PC-3 (cell line): ENCODE data around the gene MALRD1. TPM values are rescaled to one million over a fixed set of nuclear protein-coding genes. Genes with fewer than 3 reads are reported as not detected.

Experiments
- ATAC-seq: fragments of 200-7000 bp; cut with Tn5 transposase; 2 replicates; pipeline ENCODE4 v1.9.1; 2020; ENCODE audit warnings: mild to moderate bottlenecking, moderate library complexity
- BruUV-seq: library from RNA; stranded (reverse); fragments of 400-500 nt; replicated peaks from 2 replicates; lab custom pipeline; 2021; lab: Mats Ljungman, UMichigan
- CTCF ChIA-PET: fragments of 300-600 bp; sonication (Branson Sonifier 250); formaldehyde crosslinking; loops from one replicate; lab custom pipeline; 2022; ENCODE audit warnings: antibody characterized with exemption; lab: Charles Lee
- POLR2A ChIA-PET: fragments of 300-600 bp; sonication (Branson Sonifier 250); formaldehyde crosslinking; loops from one replicate; lab custom pipeline; 2022; ENCODE audit warnings: antibody characterized with exemption; ENCODE audit not compliant: unreplicated experiment; lab: Charles Lee
- DNase-seq: peaks from one replicate; pipeline ENCODE4 v3.0.0-alpha.2; 2015
- H2AFZ ChIP-seq: fragments of 300-600 bp; sonication (generic); 2 replicates; pipeline ENCODE4 v1.6.0; 2016; ENCODE audit warnings: antibody characterized with exemption, low read length
- H3F3A ChIP-seq: fragments of 300-600 bp; sonication (generic); one replicate; pipeline ENCODE4 v1.6.0; 2017; ENCODE audit warnings: antibody characterized with exemption, low read length, control low read depth, mild to moderate bottlenecking; ENCODE audit not compliant: unreplicated experiment
- H3K27ac ChIP-seq: fragments of 300-600 bp; sonication (generic); 2 replicates; pipeline ENCODE4 v1.5.1; 2016; ENCODE audit warnings: mild to moderate bottlenecking, low read length
- H3K27me3 ChIP-seq: fragments of 300-600 bp; sonication (generic); 2 replicates; pipeline ENCODE4 v1.6.1; 2016; ENCODE audit warnings: low read length, mixed read lengths
- H3K36me3 ChIP-seq: fragments of 300-600 bp; sonication (generic); 2 replicates; pipeline ENCODE4 v1.6.1; 2016; ENCODE audit warnings: low read depth, mixed run types, low read length, mixed read lengths
- H3K4me1 ChIP-seq: fragments of 300-600 bp; sonication (generic); 2 replicates; pipeline ENCODE4 v1.5.1; 2016; ENCODE audit warnings: low read length; ENCODE audit not compliant: insufficient read depth
- H3K4me2 ChIP-seq: fragments of 300-600 bp; sonication (generic); 2 replicates; pipeline ENCODE4 v1.6.0; 2016; ENCODE audit warnings: low read length
- H3K4me3 ChIP-seq: fragments of 300-600 bp; sonication (generic); 2 replicates; pipeline ENCODE4 v1.5.1; 2016; ENCODE audit warnings: mild to moderate bottlenecking, low read length, mixed read lengths
- H3K79me2 ChIP-seq: fragments of 300-600 bp; sonication (generic); 2 replicates; pipeline ENCODE4 v1.6.1; 2017; ENCODE audit warnings: low read length, mixed read lengths
- H3K9ac ChIP-seq: fragments of 300-600 bp; sonication (generic); 2 replicates; pipeline ENCODE4 v1.6.0; 2016; ENCODE audit warnings: mild to moderate bottlenecking, low read length
- H3K9me2 ChIP-seq: fragments of 300-600 bp; sonication (generic); replicated peaks from 2 replicates; pipeline ENCODE4 v1.6.1; 2016; ENCODE audit warnings: mixed run types, low read length, mixed read lengths
- H3K9me3 ChIP-seq: fragments of 300-600 bp; sonication (generic); 2 replicates; pipeline ENCODE4 v1.6.1; 2016; ENCODE audit warnings: low read length, mixed read lengths
- H4K20me1 ChIP-seq: fragments of 300-600 bp; sonication (generic); 2 replicates; pipeline ENCODE4 v1.6.1; 2016; ENCODE audit warnings: low read length, mixed read lengths
- CTCF ChIP-seq: fragments of 300-600 bp; sonication (generic); conservative IDR thresholded peaks from 2 replicates; pipeline ENCODE4 v1.5.1; 2017; ENCODE audit warnings: antibody characterized with exemption, low read depth, mild to moderate bottlenecking, low read length
- EZH2 ChIP-seq: fragments of 300-600 bp; sonication (generic); IDR thresholded peaks from one replicate; pipeline ENCODE4 v1.6.1; 2017; ENCODE audit warnings: antibody characterized with exemption, mild to moderate bottlenecking, low read length; ENCODE audit not compliant: unreplicated experiment
- EZH2phosphoT487 ChIP-seq: fragments of 300-600 bp; sonication (generic); IDR thresholded peaks from 2 replicates; pipeline ENCODE4 v1.6.1; 2018; ENCODE audit warnings: mild to moderate bottlenecking, antibody characterized with exemption, low read length, borderline replicate concordance
- intact Hi-C: fragments of 100-400 bp; cut with micrococcal nuclease; formaldehyde crosslinking; loops from 2 replicates; pipeline ENCODE4 v1.9.0; 2023
- total RNA-seq: library from RNA; depleted of rRNA; stranded (reverse); fragments of >200 nt; gene quantifications from 2 replicates; pipeline ENCODE4 v1.2.3, GENCODE V29; 2014

Gene MALRD1
- total RNA-seq, 1 experiment from 2014 or later, result not detected

GRCh38 chr10:19668116-19668515 is 619.5 kb downstream of the MALRD1 start:
- Histone ChIP-seq H3K79me2 (no peaks in the 10 kb centered on the region), H3K9ac (no peak overlapping the region), H3K27ac (no peak overlapping the region), H3K36me3 (no peaks in the 10 kb centered on the region), H3K9me2 (no peaks in the 10 kb centered on the region), H3K9me3 (no peaks in the 10 kb centered on the region), H3K4me3 (no peak overlapping the region), H4K20me1 (no peaks in the 10 kb centered on the region), H3K4me1 (no peaks in the 10 kb centered on the region), H3F3A (no peaks in the 10 kb centered on the region), H2AFZ (no peak overlapping the region), H3K27me3 (no peaks in the 10 kb centered on the region), H3K4me2 (no peak overlapping the region)
- intact Hi-C loops, result no loop called here
- TF ChIP-seq EZH2, result no peak
- TF ChIP-seq EZH2phosphoT487, result no peak
- no peak for TF ChIP-seq CTCF
- ChIA-PET CTCF (no interaction called here), POLR2A (no interaction called here)
- BruUV-seq, result no TSS peak
- DNase-seq, result no peak
- no peak for ATAC-seq

- Histone ChIP-seq H3K9me3 (no peaks in the 10 kb centered on the region), H3K4me1 (no peaks in the 10 kb centered on the region), H3K4me2 (no peak overlapping the region), H3K9me2 (no peaks in the 10 kb centered on the region), H3K27ac (no peak overlapping the region), H2AFZ (no peak overlapping the region), H3K79me2 (no peaks in the 10 kb centered on the region), H3K36me3 (no peaks in the 10 kb centered on the region), H4K20me1 (no peaks in the 10 kb centered on the region), H3K4me3 (no peak overlapping the region), H3F3A (no peaks in the 10 kb centered on the region), H3K27me3 (no peaks in the 10 kb centered on the region), H3K9ac (no peak overlapping the region)
- ChIA-PET POLR2A (no interaction called here), CTCF (no interaction called here)
- no peak for ATAC-seq
- TF ChIP-seq EZH2phosphoT487, result no peak
- BruUV-seq, result no TSS peak
- no peak for DNase-seq
- intact Hi-C loops, result no loop called here
Observed at GRCh38 chr10:19676063-19676462, 627.5 kb downstream of the MALRD1 start.

- no TSS peak for BruUV-seq
- intact Hi-C loops, result no loop called here
- ATAC-seq (no peak), DNase-seq (no peak)
- Histone ChIP-seq H3K27me3 (no peaks in the 10 kb centered on the region), H2AFZ (no peak overlapping the region), H3K9ac (no peak overlapping the region), H3K4me3 (no peak overlapping the region), H3K79me2 (no peaks in the 10 kb centered on the region), H3F3A (no peaks in the 10 kb centered on the region), H3K4me1 (no peaks in the 10 kb centered on the region), H3K9me3 (no peaks in the 10 kb centered on the region), H3K9me2 (no peaks in the 10 kb centered on the region), H4K20me1 (no peaks in the 10 kb centered on the region), H3K4me2 (no peak overlapping the region), H3K27ac (no peak overlapping the region), H3K36me3 (no peaks in the 10 kb centered on the region)
- no peak for TF ChIP-seq EZH2
- no peak for TF ChIP-seq EZH2phosphoT487
- no peak for TF ChIP-seq CTCF
- CTCF ChIA-PET, result no interaction called here
- POLR2A ChIA-PET, result no interaction called here
Observed at GRCh38 chr10:19683356-19683755, 634.8 kb downstream of the MALRD1 start.
